Measurements from ENCODE around the gene P2RY2. TPM values are rescaled to one million over a fixed set of nuclear protein-coding genes. Genes with fewer than 3 reads are reported as not detected.
A peak's percentile ranks its signal among the peaks of the same experiment; 100 is the strongest.

P2RY2 gene
- total RNA-seq, 1 donor from 2014 or later, result 19.8 TPM

- intact Hi-C loops (cut with micrococcal nuclease), result no loop called here
- Histone ChIP-seq H3K36me3 (no peaks in the 10 kb centered on the region), H3K4me1 (peaks cover 37% of the 10 kb centered on the region), H3K27me3 (ENCODE audit: low read depth) (no peaks in the 10 kb centered on the region), H3K27ac (replicated peaks) (no peak overlapping the region), H3K9me3 (replicated peaks) (no peaks in the 10 kb centered on the region), H3K4me3 (no peak overlapping the region)
- no peak for TF ChIP-seq CTCF (IDR thresholded peaks at IDR 0.05; ENCODE audit: borderline replicate concordance)
- no peak for DNase-seq
Measured at GRCh38 chr11:73226297-73227006, 8.4 kb downstream of the P2RY2 start.

GRCh38 chr11:73227571-73228211, 9.6 kb downstream of the P2RY2 start:
- no peak overlapping the region for H3K4me3 ChIP-seq
- H3K36me3 ChIP-seq, result no peaks in the 10 kb centered on the region
- peaks cover 38% of the 10 kb centered on the region for H3K4me1 ChIP-seq
- no peak overlapping the region for H3K27ac ChIP-seq (replicated peaks)
- no peak for DNase-seq
- no peaks in the 10 kb centered on the region for H3K9me3 ChIP-seq (replicated peaks)
- no peak for TF ChIP-seq CTCF (IDR thresholded peaks at IDR 0.05; ENCODE audit: borderline replicate concordance)
- intact Hi-C loops (cut with micrococcal nuclease), result no loop called here
- no peaks in the 10 kb centered on the region for H3K27me3 ChIP-seq (ENCODE audit: low read depth)

- H3K27ac ChIP-seq (replicated peaks), result no peak overlapping the region
- intact Hi-C loops (cut with micrococcal nuclease), result no loop called here
- peaks cover 46% of the 10 kb centered on the region for H3K4me1 ChIP-seq
- no peak for DNase-seq
- H3K4me3 ChIP-seq, result no peak overlapping the region
- H3K36me3 ChIP-seq, result no peaks in the 10 kb centered on the region
- H3K9me3 ChIP-seq (replicated peaks), result no peaks in the 10 kb centered on the region
- no peak for TF ChIP-seq CTCF (IDR thresholded peaks at IDR 0.05; ENCODE audit: borderline replicate concordance)
- H3K27me3 ChIP-seq (ENCODE audit: low read depth), result no peaks in the 10 kb centered on the region
Measured at GRCh38 chr11:73228268-73229134, 10.4 kb downstream of the P2RY2 start.

GRCh38 chr11:73229321-73229895, 11.3 kb downstream of the P2RY2 start:
- DNase-seq, result peak; percentile 52
- H3K36me3 ChIP-seq, result peaks cover 3% of the 10 kb centered on the region
- intact Hi-C loops (cut with micrococcal nuclease), result no loop called here
- H3K9me3 ChIP-seq (replicated peaks), result no peaks in the 10 kb centered on the region
- peaks cover 54% of the 10 kb centered on the region for H3K4me1 ChIP-seq
- H3K27ac ChIP-seq (replicated peaks), result peak overlapping the region; percentile 74
- no peak overlapping the region for H3K4me3 ChIP-seq
- H3K27me3 ChIP-seq (ENCODE audit: low read depth), result no peaks in the 10 kb centered on the region
- no peak for TF ChIP-seq CTCF (IDR thresholded peaks at IDR 0.05; ENCODE audit: borderline replicate concordance)

Data from left ventricle myocardium inferior (tissue), 1 donor.